Measurements from ENCODE around the gene ZNF841. TPM values are rescaled to one million over a fixed set of nuclear protein-coding genes. Genes with fewer than 3 reads are reported as not detected.

Gene ZNF841
- total RNA-seq, 1 experiment from 2014 or later = 23.3 TPM

- Histone ChIP-seq H3K9me3 (ENCODE audit: control insufficient read depth, low read depth, low read length) (peaks cover 62% of the 10 kb centered on the region), H3K14ac (ENCODE audit: insufficient read depth, low read length) (no peak overlapping the region), H2BK15ac (ENCODE audit: low read depth, low read length) (no peak overlapping the region), H4K20me1 (ENCODE audit: control insufficient read depth, insufficient read depth, insufficient read length) (no peaks in the 10 kb centered on the region), H4K5ac (ENCODE audit: insufficient read length, low read depth, low read length) (no peak overlapping the region), H4K8ac (replicated peaks; ENCODE audit: insufficient read length, low read depth, low read length) (no peak overlapping the region), H3K9ac (ENCODE audit: extremely low read depth, insufficient read length, low read length) (no peak overlapping the region), H2BK120ac (ENCODE audit: low read depth, low read length, poor library complexity, severe bottlenecking) (no peak overlapping the region), H3K56ac (ENCODE audit: insufficient read length, low read depth, low read length) (no peak overlapping the region), H3K4ac (ENCODE audit: low read depth, low read length) (no peak overlapping the region), H3K18ac (ENCODE audit: insufficient read length, low read depth, low read length) (no peak overlapping the region), H3K4me2 (ENCODE audit: insufficient read depth, insufficient read length, low read length) (no peak overlapping the region), H3K23ac (ENCODE audit: insufficient read length, low read depth, low read length) (no peak overlapping the region), H3K27me3 (ENCODE audit: insufficient read depth, low read length) (no peaks in the 10 kb centered on the region), H3T11ph (ENCODE audit: low read length) (no peak overlapping the region), H3K79me2 (ENCODE audit: insufficient read depth, low read length) (no peaks in the 10 kb centered on the region), H3K4me1 (ENCODE audit: insufficient read depth, low read length) (no peaks in the 10 kb centered on the region), H2AK5ac (ENCODE audit: insufficient read length, low read length) (no peak overlapping the region), H4K91ac (ENCODE audit: insufficient read length, low read depth, low read length) (no peak overlapping the region), H2AFZ (ENCODE audit: low read length) (no peak overlapping the region), H3K23me2 (ENCODE audit: insufficient read length, low read depth, low read length, poor library complexity, severe bottlenecking) (no peaks in the 10 kb centered on the region), H2BK5ac (ENCODE audit: insufficient read length, low read length) (no peak overlapping the region), H3K79me1 (ENCODE audit: insufficient read depth, low read depth, low read length, poor library complexity, severe bottlenecking) (no peaks in the 10 kb centered on the region), H2BK12ac (ENCODE audit: insufficient read length, low read depth, low read length) (no peak overlapping the region), H3K27ac (ENCODE audit: insufficient read length, low read depth, low read length) (no peak overlapping the region), H2BK20ac (ENCODE audit: low read depth, low read length, poor library complexity, severe bottlenecking) (no peak overlapping the region)
- DNase-seq = no peak
- no peak overlapping the region for H3K4me3 Mint-ChIP-seq
- peaks cover 73 to 77% of the 10 kb centered on the region in 2 experiments for H3K9me3 Mint-ChIP-seq
- peaks cover 4 to 33% (median 9%) of the 10 kb centered on the region in 3 experiments; a peak in 5 of 7 replicates for H3K36me3 Mint-ChIP-seq (ENCODE audit: insufficient read depth in 1 of 3, low read depth in 3 of 3)
- peaks cover 3% of the 10 kb centered on the region; the same call in 1 of the 2 replicates for H3K27me3 Mint-ChIP-seq (ENCODE audit: low read depth)
- no peaks in the 10 kb centered on the region for H3K4me1 Mint-ChIP-seq
- H3K27ac Mint-ChIP-seq = no peak overlapping the region
- no peak for TF ChIP-seq CTCF (conservative IDR thresholded peaks at IDR 0.05)
- WGBS (ENCODE audit: extremely low coverage, insufficient read length, low lambda C conversion rate) = no CpG with 5 or more reads among the region's 1 CpG
Observed at GRCh38 chr19:52102782-52103181, 7.2 kb upstream of the ZNF841 start.

Measured in H9 (cell line).